Stimulated activated CD4-positive, alpha-beta T cell treated with anti-CD3 and anti-CD28 coated beads, Interleukin-1b, Interleukin-23, amount 100 ng/mL, for 48 hours (primary cell): Measurements from ENCODE around the gene STARD13.

Source experiments
- DNase-seq: peaks from one replicate; pipeline ENCODE4 v3.0.0-alpha.2; 2020

STARD13 gene

GRCh38 chr13:33137721-33138120 lies 147.8 kb downstream of the STARD13 start:
- DNase-seq = no peak

- DNase-seq = no peak
These were observed 150.5 kb downstream of the STARD13 start for GRCh38 chr13:33135097-33135496.

GRCh38 chr13:33134213-33134612 lies 151.3 kb downstream of the STARD13 start:
- no peak for DNase-seq

GRCh38 chr13:33132644-33133440 lies 152.7 kb downstream of the STARD13 start:
- no peak for DNase-seq

GRCh38 chr13:33129886-33130285 lies 155.7 kb downstream of the STARD13 start:
- no peak for DNase-seq

- DNase-seq = no peak
These were observed 156.3 kb downstream of the STARD13 start for GRCh38 chr13:33129094-33129832.

- no peak for DNase-seq
These were observed 157.4 kb downstream of the STARD13 start for GRCh38 chr13:33128134-33128533.

GRCh38 chr13:33127009-33127551 lies 158.5 kb downstream of the STARD13 start:
- no peak for DNase-seq

- no peak for DNase-seq
These were observed 159.6 kb downstream of the STARD13 start for GRCh38 chr13:33125821-33126570.

- no peak for DNase-seq
These were observed 162.3 kb downstream of the STARD13 start for GRCh38 chr13:33123066-33123859.

- no peak for DNase-seq
These were observed 165.6 kb downstream of the STARD13 start for GRCh38 chr13:33119856-33120543.

GRCh38 chr13:33119022-33119781 lies 166.4 kb downstream of the STARD13 start:
- no peak for DNase-seq

- no peak for DNase-seq
These were observed 169.1 kb downstream of the STARD13 start for GRCh38 chr13:33116321-33117010.

GRCh38 chr13:33115274-33115673 lies 170.3 kb downstream of the STARD13 start:
- DNase-seq = no peak

GRCh38 chr13:33114146-33114545 lies 171.4 kb downstream of the STARD13 start:
- no peak for DNase-seq

GRCh38 chr13:33112766-33113165 lies 172.8 kb downstream of the STARD13 start:
- no peak for DNase-seq

- no peak for DNase-seq
These were observed 174.0 kb downstream of the STARD13 start for GRCh38 chr13:33111414-33112110.

GRCh38 chr13:33110713-33111413 lies 174.7 kb downstream of the STARD13 start:
- DNase-seq = no peak

- no peak for DNase-seq
These were observed 175.2 kb downstream of the STARD13 start for GRCh38 chr13:33110386-33110712.
